ENCODE results near the gene UNC50. TPM values are rescaled to one million over a fixed set of nuclear protein-coding genes. Genes with fewer than 3 reads are reported as not detected.

The UNC50 gene
- total RNA-seq, 2 experiments from 2014 or later: 37.6 to 38.5 TPM

GRCh38 chr2:98604547-98604946 is 3.8 kb upstream of the UNC50 start:
- CTCF ChIA-PET: no interaction called here
- POLR2A ChIA-PET: interaction anchor here (0.5 kb wide), 1 partner anchor 56 kb away, joined by 3 read pairs; no protein-coding TSS in a partner anchor

- ChIA-PET POLR2A (interaction anchor here (0.5 kb wide), 1 partner anchor 55 kb away, joined by 3 read pairs; no protein-coding TSS in a partner anchor), CTCF (no interaction called here)
These were observed 3.3 kb upstream of the UNC50 start for GRCh38 chr2:98605076-98605475.

- POLR2A ChIA-PET: no interaction called here
These were observed 2.0 kb upstream of the UNC50 start for GRCh38 chr2:98606431-98606830.

GRCh38 chr2:98607104-98607503 is 1.3 kb upstream of the UNC50 start:
- ChIA-PET CTCF (interaction anchor here (1.2 kb wide), 1 partner anchor 229 kb away, joined by 3 read pairs; no protein-coding TSS in a partner anchor), POLR2A (interaction anchor here (0.6 kb wide), 1 partner anchor 595 kb away, joined by 9 read pairs; no protein-coding TSS in a partner anchor)

More at GRCh38 chr2:98606431-98606830, 2.0 kb upstream of the UNC50 start:
- CTCF ChIA-PET: interaction anchor here (0.9 to 1.2 kb wide), 3 partner anchors 43 to 728 kb away, joined by 3 to 5 read pairs (median 3); no protein-coding TSS in a partner anchor

- ChIA-PET CTCF (no interaction called here), POLR2A (interaction anchor here (0.6 to 0.7 kb wide), 2 partner anchors 121 to 122 kb away, joined by 3 to 4 read pairs; no protein-coding TSS in a partner anchor)
These were observed 661 bp upstream of the UNC50 start for GRCh38 chr2:98607741-98608115.

- ChIA-PET CTCF (interaction anchor here (1.0 kb wide), 1 partner anchor 25 kb away, joined by 5 read pairs; no protein-coding TSS in a partner anchor), POLR2A (interaction anchor here (0.6 to 1.2 kb wide), 3 partner anchors 26 to 688 kb away, joined by 3 to 5 read pairs (median 4); no protein-coding TSS in a partner anchor)
These were observed 694 bp downstream of the UNC50 start for GRCh38 chr2:98608962-98609604.

GRCh38 chr2:98614024-98614739 is 5.8 kb downstream of the UNC50 start:
- POLR2A ChIA-PET: no interaction called here

GRCh38 chr2:98615481-98615880 is 7.1 kb downstream of the UNC50 start:
- ChIA-PET CTCF (no interaction called here), POLR2A (no interaction called here)

More at GRCh38 chr2:98614024-98614739, 5.8 kb downstream of the UNC50 start:
- CTCF ChIA-PET: no interaction called here

- ChIA-PET CTCF (no interaction called here), POLR2A (no interaction called here)
These were observed 8.8 kb downstream of the UNC50 start for GRCh38 chr2:98617149-98617548.

- ChIA-PET CTCF (no interaction called here), POLR2A (no interaction called here)
These were observed 15.3 kb downstream of the UNC50 start for GRCh38 chr2:98623657-98624056.

- ChIA-PET POLR2A (no interaction called here), CTCF (interaction anchor here (1.0 to 1.8 kb wide), 3 partner anchors 10 to 139 kb away, joined by 3 to 4 read pairs (median 3); no protein-coding TSS in a partner anchor)
These were observed 24.0 kb downstream of the UNC50 start for GRCh38 chr2:98632351-98632750.

- ChIA-PET CTCF (interaction anchor here (0.9 to 1.9 kb wide), 6 partner anchors 13 to 432 kb away, joined by 3 to 7 read pairs (median 4); partner anchors contain the start of genes COA5 and UNC50), POLR2A (interaction anchor here (0.6 to 1.0 kb wide), 2 partner anchors 26 to 185 kb away, joined by 5 to 11 read pairs; partner anchors contain the start of genes COA5 and UNC50)
These were observed 26.2 kb downstream of the UNC50 start for GRCh38 chr2:98634406-98635092.

GRCh38 chr2:98637401-98638147 is 29.2 kb downstream of the UNC50 start:
- ChIA-PET POLR2A (no interaction called here), CTCF (interaction anchor here (0.9 kb wide), 1 partner anchor 12 kb away, joined by 3 read pairs; no protein-coding TSS in a partner anchor)

- CTCF ChIA-PET: no interaction called here
- POLR2A ChIA-PET: no interaction called here
These were observed 35.2 kb downstream of the UNC50 start for GRCh38 chr2:98643496-98644100.

GRCh38 chr2:98647636-98648035 is 39.2 kb downstream of the UNC50 start:
- ChIA-PET CTCF (no interaction called here), POLR2A (no interaction called here)

- CTCF ChIA-PET: interaction anchor here (0.8 to 1.9 kb wide), 10 partner anchors 11 to 190 kb away, joined by 3 to 12 read pairs (median 7); partner anchors contain the start of gene MGAT4A
- POLR2A ChIA-PET: no interaction called here
These were observed 40.1 kb downstream of the UNC50 start for GRCh38 chr2:98648451-98648850.

- POLR2A ChIA-PET: no interaction called here
- CTCF ChIA-PET: interaction anchor here (0.6 to 1.9 kb wide), 26 partner anchors 10 to 191 kb away, joined by 3 to 16 read pairs (median 4); partner anchors contain the start of gene MGAT4A
These were observed 41.0 kb downstream of the UNC50 start for GRCh38 chr2:98649135-98649991.

GRCh38 chr2:98649992-98650375 is 41.6 kb downstream of the UNC50 start:
- ChIA-PET POLR2A (no interaction called here), CTCF (interaction anchor here (0.7 to 1.9 kb wide), 22 partner anchors 9 to 190 kb away, joined by 3 to 16 read pairs (median 4); partner anchors contain the start of gene MGAT4A)
